Activated CD4-positive, alpha-beta T cell treated with anti-CD3 and anti-CD28 coated beads, Interleukin-10, Interleukin-2, amounts not matched to agents 100 ng/mL and 50 ng/mL, durations not matched to agents 16 hours and 8 hours (primary cell): ENCODE results near the gene MFN1.

Experiments used
- DNase-seq: peaks from one replicate; pipeline ENCODE4 v3.0.0-alpha.2; 2020

The MFN1 gene

DNA sequence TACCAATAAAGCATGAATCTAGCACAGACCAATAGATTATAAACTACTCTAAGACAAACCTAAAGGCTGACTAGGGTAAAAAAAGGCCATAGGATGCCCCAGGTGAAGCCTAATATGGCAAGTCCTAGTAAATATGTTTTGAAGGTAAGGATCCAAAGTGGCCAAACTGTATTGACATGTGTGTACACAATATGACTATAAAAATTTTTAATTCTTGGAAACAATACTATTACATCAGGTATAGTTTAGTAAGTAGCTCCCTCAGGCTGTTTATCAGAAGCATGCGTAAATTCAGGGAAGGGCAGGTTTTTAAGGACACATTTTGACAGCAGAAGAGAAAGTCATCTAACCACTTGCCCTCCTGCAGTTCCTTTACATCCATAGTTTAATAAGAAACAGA, 84.9 kb downstream of the MFN1 start:
- DNase-seq = no peak

DNA sequence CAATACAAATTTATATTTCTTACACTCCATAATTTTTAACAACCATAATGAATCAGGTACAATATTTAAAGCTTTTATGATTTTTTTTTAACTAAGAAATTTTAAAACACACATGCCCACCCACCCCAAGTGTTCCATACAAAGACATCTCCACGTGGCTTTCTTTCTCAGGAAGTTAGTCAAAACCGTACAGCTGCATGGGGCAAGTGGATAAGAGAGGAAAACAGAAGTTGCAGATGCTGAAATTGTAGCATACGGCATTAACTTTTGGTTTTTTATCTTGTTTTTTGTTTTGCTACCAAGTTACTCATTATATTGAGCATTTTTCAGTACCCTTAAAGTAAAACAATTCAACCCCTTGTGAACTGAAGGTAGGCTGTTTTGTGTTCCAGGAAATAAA, 89.0 kb downstream of the MFN1 start:
- no peak for DNase-seq

DNA sequence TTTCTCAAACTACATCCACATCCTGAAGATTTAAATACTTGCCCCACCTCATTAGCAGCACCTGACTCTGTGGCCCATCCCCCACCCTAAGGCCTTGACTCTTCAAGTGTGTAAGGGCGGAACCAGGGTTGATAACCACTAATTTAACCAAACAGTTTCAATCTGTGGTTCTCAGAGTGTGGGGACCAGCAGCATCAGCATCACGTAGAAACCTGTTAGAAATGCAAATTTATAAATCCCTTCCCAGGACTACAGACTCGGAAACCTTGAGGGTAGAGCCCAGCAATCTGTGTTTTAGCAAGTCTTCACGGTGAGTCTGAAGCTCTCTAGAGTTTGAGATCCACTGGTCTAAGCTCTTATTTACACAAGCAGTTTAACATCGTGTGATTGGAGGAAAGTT, 91.3 kb downstream of the MFN1 start:
- no peak for DNase-seq
